Osteoblast (primary cell): Measurements from ENCODE around the gene ELMOD3. TPM values are rescaled to one million over a fixed set of nuclear protein-coding genes. Genes with fewer than 3 reads are reported as not detected.
"Not testable (repeated sequence)": the region's sequence is repeated elsewhere in the genome, so short reads cannot be mapped to it uniquely, and the experiment has no call there.

ENCODE experiments used
- DNase-seq: peaks from one replicate; pipeline ENCODE4 v3.0.0; 2011; ENCODE audit warnings: low spot score, mixed read lengths; ENCODE audit not compliant: insufficient read length; ENCODE audit errors: missing footprints
- H2AFZ ChIP-seq: 2 replicates; pipeline ENCODE4 v1.6.0; 2011; ENCODE audit warnings: mild to moderate bottlenecking, low read length
- H3K27ac ChIP-seq: 2 replicates; pipeline ENCODE4 v1.5.1; 2011; ENCODE audit warnings: mild to moderate bottlenecking, low read depth, low read length, moderate library complexity
- H3K27me3 ChIP-seq: 2 replicates; pipeline ENCODE4 v1.6.0; 2012; ENCODE audit warnings: mild to moderate bottlenecking, control low read depth, inconsistent platforms, low read length, moderate library complexity; ENCODE audit not compliant: insufficient read depth
- H3K36me3 ChIP-seq: 2 replicates; pipeline ENCODE4 v1.5.1; 2011; ENCODE audit warnings: mild to moderate bottlenecking, low read length, control low read depth, moderate library complexity; ENCODE audit not compliant: insufficient read depth
- H3K4me1 ChIP-seq: 2 replicates; pipeline ENCODE4 v1.5.1; 2011; ENCODE audit warnings: mild to moderate bottlenecking, low read length, control low read depth, moderate library complexity; ENCODE audit not compliant: insufficient read depth
- H3K4me2 ChIP-seq: 2 replicates; pipeline ENCODE4 v1.6.0; 2011; ENCODE audit warnings: mild to moderate bottlenecking, low read length; ENCODE audit not compliant: insufficient read depth
- H3K4me3 ChIP-seq: fragments of 200-600 bp; sonication (generic); 3 replicates; pipeline ENCODE4 v1.5.1; 2012; ENCODE audit warnings: mild to moderate bottlenecking, low read length, inconsistent platforms; ENCODE audit not compliant: insufficient read depth
- H3K79me2 ChIP-seq: 2 replicates; pipeline ENCODE4 v1.6.0; 2012; ENCODE audit warnings: mild to moderate bottlenecking, low read length, control low read depth, inconsistent platforms; ENCODE audit not compliant: insufficient read depth
- H3K9me3 ChIP-seq: 2 replicates; pipeline ENCODE4 v1.5.1; 2011; ENCODE audit warnings: low read depth, low read length, control low read depth
- H4K20me1 ChIP-seq: 2 replicates; pipeline ENCODE4 v1.6.0; 2012; ENCODE audit warnings: mild to moderate bottlenecking, low read length, control low read depth; ENCODE audit not compliant: insufficient read depth
- total RNA-seq: library from RNA; depleted of rRNA; stranded (reverse); fragments of >200 nt; gene quantifications from 2 replicates; pipeline ENCODE4 v1.2.3, GENCODE V29; 2012
- TF ChIP-seq, protein P1 (sequence below): IDR thresholded peaks from 2 replicates; pipeline ENCODE4 v1.5.1; 2011; ENCODE audit warnings: mild to moderate bottlenecking, low read depth, low read length, moderate library complexity; ENCODE audit errors: extremely low read depth

Gene ELMOD3
- total RNA-seq, 1 donor: 22.1 TPM

DNA sequence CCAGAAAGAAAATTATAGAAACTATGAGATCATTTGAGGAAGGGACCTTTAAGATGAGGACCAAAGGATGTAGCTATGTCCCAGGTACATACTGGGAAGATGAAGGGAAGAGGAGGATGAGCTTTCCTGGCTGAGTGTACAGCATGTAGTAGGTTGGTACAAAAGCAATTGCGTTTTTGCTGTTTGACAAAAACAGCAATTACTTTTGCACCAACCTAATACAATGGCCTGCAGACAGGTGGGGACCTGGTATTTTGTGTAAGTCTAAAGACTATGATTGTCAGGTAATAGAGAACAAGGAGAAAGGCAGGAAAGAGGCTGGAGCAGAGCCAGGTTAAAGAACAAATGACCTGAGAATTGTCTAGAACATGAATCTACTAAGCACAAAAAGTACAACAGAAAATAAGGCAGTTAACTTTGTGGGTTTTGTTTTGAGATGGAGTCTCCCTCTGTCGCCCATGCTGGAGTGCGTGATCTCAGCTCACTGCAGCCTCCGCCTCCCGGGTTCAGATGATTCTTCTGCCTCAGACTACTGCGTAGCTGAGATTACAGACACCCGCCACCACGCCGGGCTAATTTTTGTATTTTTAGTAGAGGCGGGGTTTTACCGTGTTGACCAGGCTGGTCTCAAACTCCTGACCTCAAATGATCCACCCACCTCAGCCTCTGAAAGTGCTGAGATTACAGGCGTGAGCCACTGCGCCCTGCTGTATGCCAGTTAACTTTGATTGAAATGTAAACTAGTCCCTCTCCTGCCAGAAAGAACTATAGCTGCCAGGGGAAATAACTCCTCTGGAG lies 23.5 kb upstream of the ELMOD3 start:
- H3K27me3 ChIP-seq: no peaks in the 10 kb centered on the region
- H3K4me2 ChIP-seq: no peak overlapping the region
- peaks cover 14% of the 10 kb centered on the region for H4K20me1 ChIP-seq
- no peak for DNase-seq
- peaks cover under 1% of the 10 kb centered on the region for H3K36me3 ChIP-seq
- no peak overlapping the region for H3K27ac ChIP-seq
- H3K4me1 ChIP-seq: peaks cover 14% of the 10 kb centered on the region
- H2AFZ ChIP-seq: no peak overlapping the region
- TF ChIP-seq, protein P1, sequence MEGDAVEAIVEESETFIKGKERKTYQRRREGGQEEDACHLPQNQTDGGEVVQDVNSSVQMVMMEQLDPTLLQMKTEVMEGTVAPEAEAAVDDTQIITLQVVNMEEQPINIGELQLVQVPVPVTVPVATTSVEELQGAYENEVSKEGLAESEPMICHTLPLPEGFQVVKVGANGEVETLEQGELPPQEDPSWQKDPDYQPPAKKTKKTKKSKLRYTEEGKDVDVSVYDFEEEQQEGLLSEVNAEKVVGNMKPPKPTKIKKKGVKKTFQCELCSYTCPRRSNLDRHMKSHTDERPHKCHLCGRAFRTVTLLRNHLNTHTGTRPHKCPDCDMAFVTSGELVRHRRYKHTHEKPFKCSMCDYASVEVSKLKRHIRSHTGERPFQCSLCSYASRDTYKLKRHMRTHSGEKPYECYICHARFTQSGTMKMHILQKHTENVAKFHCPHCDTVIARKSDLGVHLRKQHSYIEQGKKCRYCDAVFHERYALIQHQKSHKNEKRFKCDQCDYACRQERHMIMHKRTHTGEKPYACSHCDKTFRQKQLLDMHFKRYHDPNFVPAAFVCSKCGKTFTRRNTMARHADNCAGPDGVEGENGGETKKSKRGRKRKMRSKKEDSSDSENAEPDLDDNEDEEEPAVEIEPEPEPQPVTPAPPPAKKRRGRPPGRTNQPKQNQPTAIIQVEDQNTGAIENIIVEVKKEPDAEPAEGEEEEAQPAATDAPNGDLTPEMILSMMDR: no peak
- peaks cover 15% of the 10 kb centered on the region for H3K79me2 ChIP-seq
- H3K4me3 ChIP-seq: no peak overlapping the region
- no peaks in the 10 kb centered on the region for H3K9me3 ChIP-seq

DNA sequence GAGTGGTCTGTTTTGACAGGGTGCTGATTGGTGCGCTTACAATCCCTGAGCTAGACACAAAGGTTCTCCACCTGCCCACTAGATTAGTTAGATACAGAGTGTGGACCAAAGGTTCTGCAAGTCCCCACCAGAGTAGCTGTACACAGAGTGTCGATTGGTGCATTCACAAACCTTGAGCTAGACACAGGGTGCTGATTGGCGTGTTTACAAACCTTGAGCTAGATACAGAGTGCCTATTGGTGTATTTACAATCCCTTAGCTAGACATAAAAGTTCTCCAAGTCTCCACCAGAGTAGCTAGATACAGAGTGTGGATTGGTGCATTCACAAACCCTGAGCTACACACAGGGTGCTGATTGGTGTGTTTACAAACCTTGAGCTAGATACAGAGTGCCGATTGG lies 20.7 kb upstream of the ELMOD3 start:
- H3K27me3 ChIP-seq, DNase-seq, H3K9me3 ChIP-seq, H3K4me3 ChIP-seq, H3K79me2 ChIP-seq, H3K4me1 ChIP-seq, H3K36me3 ChIP-seq, H3K27ac ChIP-seq, H3K4me2 ChIP-seq, H4K20me1 ChIP-seq, H2AFZ ChIP-seq: not testable (repeated sequence)

DNA sequence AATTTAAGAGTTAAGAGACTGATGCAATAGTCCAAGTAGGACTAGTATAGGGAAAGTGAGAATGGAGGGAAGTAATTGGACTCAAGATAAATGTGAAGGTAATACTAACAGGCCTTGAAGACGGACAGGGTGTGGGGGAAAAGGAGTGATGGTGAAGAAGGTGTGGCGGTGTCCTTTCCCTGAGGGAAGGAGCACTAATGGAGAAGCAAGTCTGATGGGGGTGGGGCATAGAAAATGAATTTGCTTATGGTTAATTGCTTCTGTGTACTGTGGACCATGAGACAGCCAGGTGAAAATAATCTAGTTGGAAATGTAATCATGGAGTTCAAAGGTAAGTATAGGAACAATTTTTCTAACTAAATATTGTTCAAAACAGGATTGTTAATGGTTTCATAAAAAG lies 19.6 kb upstream of the ELMOD3 start:
- Histone ChIP-seq H3K36me3 (no peaks in the 10 kb centered on the region), H3K4me3 (no peak overlapping the region), H2AFZ (no peak overlapping the region), H3K27me3 (peaks cover 9% of the 10 kb centered on the region), H3K4me1 (no peaks in the 10 kb centered on the region), H3K79me2 (no peaks in the 10 kb centered on the region), H3K27ac (no peak overlapping the region), H3K4me2 (no peak overlapping the region), H4K20me1 (no peaks in the 10 kb centered on the region), H3K9me3 (no peaks in the 10 kb centered on the region)
- DNase-seq: no peak
- TF ChIP-seq, protein P1: no peak

DNA sequence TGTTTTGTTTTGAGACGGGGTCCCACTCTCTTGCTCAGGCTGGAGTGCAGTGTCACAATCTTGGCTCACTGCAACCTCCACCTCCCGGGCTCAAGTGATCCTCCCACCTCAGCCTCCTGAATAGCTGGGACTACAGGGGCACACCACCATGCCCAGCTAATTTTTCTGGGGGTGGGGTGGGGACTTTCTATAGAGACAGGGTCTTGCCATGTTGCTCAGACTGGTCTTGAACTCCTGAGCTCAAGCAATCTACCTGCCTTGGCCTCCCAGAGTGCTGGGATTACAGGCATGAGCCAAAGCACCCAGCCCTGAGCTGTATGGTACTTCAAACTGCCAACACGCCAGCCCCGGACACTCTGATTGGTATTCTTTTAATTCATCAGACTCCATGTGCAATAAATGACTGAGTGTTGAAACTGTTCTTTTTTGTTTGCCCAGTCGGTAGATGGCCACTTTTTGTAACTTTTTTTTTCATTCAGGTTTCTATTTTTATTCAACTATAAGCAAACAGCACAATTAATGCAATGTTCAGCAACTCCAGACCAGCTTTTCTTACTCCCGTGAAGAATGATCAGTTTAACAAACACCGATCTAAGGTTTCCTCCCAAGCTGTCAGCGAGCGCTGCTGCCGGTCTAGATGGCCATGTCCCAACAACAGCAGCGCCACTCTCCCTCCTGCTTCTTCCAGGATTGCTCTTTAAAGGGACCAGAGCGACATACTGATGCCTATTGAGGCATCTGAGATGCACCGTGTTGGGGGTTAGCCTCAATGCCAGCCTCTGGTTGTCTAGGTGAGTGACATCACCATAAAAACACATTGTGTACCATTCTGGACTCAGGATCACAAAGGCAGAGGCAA lies 14.3 kb upstream of the ELMOD3 start:
- DNase-seq: no peak
- peaks cover 5% of the 10 kb centered on the region for H3K4me1 ChIP-seq
- H4K20me1 ChIP-seq: peaks cover 3% of the 10 kb centered on the region
- peak overlapping the region; percentile 54 for H3K4me3 ChIP-seq
- H3K36me3 ChIP-seq: peaks cover 5% of the 10 kb centered on the region
- H3K27me3 ChIP-seq: peaks cover 9% of the 10 kb centered on the region
- H3K9me3 ChIP-seq: no peaks in the 10 kb centered on the region
- H2AFZ ChIP-seq: peak overlapping the region; percentile 62
- peak overlapping the region; percentile 74 for H3K4me2 ChIP-seq
- H3K79me2 ChIP-seq: no peaks in the 10 kb centered on the region
- H3K27ac ChIP-seq: no peak overlapping the region
- TF ChIP-seq, protein P1: no peak
